Vagina (tissue), 2 donors: ENCODE measurements around the gene FIGN.

ENCODE experiments used
- CTCF ChIP-seq, 3 experiments: fragments of 450-650 bp in 2 of 3; fragments of 200-600 bp in 1 of 3; sonication (generic) in 1 of 3; IDR thresholded peaks; one replicate each; pipeline ENCODE4 v1.5.1; 2017 to 2019; ENCODE audit warnings: antibody characterized with exemption in 3 of 3, mild to moderate bottlenecking in 2 of 3, moderate library complexity in 2 of 3
- POLR2A ChIP-seq, 2 donors: fragments of 450-650 bp; IDR thresholded peaks; one replicate each; pipeline ENCODE4 v1.6.1; 2017; ENCODE audit warnings: antibody characterized with exemption in 2 of 2, mild to moderate bottlenecking in 2 of 2, moderate library complexity in 2 of 2
- POLR2AphosphoS5 ChIP-seq, 2 donors: sonication (generic); formaldehyde crosslinking; IDR thresholded peaks; one replicate each; pipeline ENCODE4 v1.9.0; 2017; ENCODE audit warnings: antibody characterized with exemption in 2 of 2, mild to moderate bottlenecking in 2 of 2, low read depth in 1 of 2; ENCODE audit not compliant: insufficient read depth in 1 of 2

- TF ChIP-seq CTCF (IDR thresholded peaks at IDR 0.05) (no peak), POLR2A (IDR thresholded peaks at IDR 0.05) (no peak), POLR2AphosphoS5 (IDR thresholded peaks at IDR 0.05; ENCODE audit: insufficient read depth in 1 of 2, low read depth in 1 of 2) (no peak)
These were observed 23.2 kb upstream of the FIGN start for GRCh38 chr2:163759013-163759412.
